ENCODE measurements around the gene ATP6V0B. TPM values are rescaled to one million over a fixed set of nuclear protein-coding genes. Genes with fewer than 3 reads are reported as not detected.

The ATP6V0B gene
- total RNA-seq, 1 experiment from 2014 or later: 241 TPM

DNA sequence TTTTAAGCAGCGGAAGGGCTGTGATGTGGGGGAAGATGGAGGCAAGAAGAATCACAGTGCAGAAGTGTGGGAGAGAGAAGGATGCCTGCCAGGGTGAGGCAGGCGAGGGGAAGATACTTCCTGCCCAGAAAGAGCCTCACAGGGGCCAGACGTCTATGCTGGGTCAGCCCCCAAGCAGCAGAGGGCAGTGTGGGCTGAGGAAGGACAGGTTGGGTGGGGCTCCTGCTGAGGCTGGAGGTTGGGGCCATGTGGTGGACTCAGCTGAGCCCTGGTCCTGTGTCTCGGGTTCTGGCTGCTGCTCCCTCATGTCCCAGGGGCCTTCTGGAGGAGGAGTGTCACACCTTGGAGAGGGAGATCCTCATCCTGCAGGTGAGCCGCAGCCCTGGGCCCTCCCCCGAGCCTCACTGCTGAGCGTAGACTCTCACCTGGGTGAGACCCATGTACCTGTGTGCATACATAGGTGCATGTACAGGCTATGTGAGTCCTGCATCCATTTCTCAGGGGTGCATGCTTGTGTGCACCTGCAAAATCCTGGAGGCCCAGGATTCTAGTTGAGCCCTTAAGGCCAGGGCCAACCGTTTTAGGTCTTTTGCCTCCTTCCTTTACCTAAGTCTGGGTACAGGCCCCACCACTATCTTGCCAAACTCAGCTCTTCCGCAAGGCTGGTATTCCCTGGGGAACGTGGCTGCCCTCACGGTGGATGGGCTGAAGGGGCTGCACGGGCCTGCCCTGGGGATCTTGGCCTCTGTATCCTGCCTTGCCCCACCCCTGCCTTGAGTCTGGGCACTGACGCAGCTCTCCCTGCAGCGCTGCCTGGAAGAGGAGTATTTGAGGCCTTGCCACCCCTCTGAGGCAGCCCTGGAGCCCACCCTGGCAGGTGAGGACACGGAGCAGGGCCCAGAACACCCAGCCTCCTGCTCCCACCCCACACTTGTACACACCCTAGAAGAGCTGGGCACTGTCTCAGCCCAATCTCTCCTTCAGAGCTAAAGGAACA is 20.3 kb downstream of the ATP6V0B start:
- DNase-seq (peak; percentile 49), ATAC-seq (peak; percentile 17)
- Histone ChIP-seq H3K9ac (ENCODE audit: low read length) (no peak overlapping the region), H2AFZ (ENCODE audit: low read length) (no peak overlapping the region), H3K36me3 (ENCODE audit: low read depth, low read length) (no peaks in the 10 kb centered on the region), H3K4me1 (ENCODE audit: insufficient read depth, low read length) (peaks cover 19% of the 10 kb centered on the region), H4K20me1 (ENCODE audit: low read length) (no peaks in the 10 kb centered on the region), H3F3A (ENCODE audit: low read length, unreplicated experiment) (no peaks in the 10 kb centered on the region), H3K9me3 (ENCODE audit: low read length) (no peaks in the 10 kb centered on the region), H3K4me2 (ENCODE audit: low read length) (no peak overlapping the region), H3K4me3 (ENCODE audit: low read length) (no peak overlapping the region), H3K79me2 (ENCODE audit: low read length) (no peaks in the 10 kb centered on the region), H3K9me2 (replicated peaks; ENCODE audit: low read length) (no peaks in the 10 kb centered on the region), H3K27me3 (ENCODE audit: low read length) (no peaks in the 10 kb centered on the region), H3K27ac (ENCODE audit: low read length) (no peak overlapping the region)
- ChIA-PET POLR2A (ENCODE audit: unreplicated experiment) (interaction anchor here (0.6 kb wide), 1 partner anchor 404 kb away, joined by 6 read pairs; no protein-coding TSS in a partner anchor), CTCF (interaction anchor here (0.6 to 0.7 kb wide), 2 partner anchors 41 to 53 kb away, joined by 3 to 4 read pairs; no protein-coding TSS in a partner anchor)
- BruUV-seq (replicated peaks): no TSS peak
- TF ChIP-seq CTCF (conservative IDR thresholded peaks at IDR 0.05; ENCODE audit: low read depth, low read length) (peak; percentile 59), EZH2phosphoT487 (IDR thresholded peaks at IDR 0.05; ENCODE audit: borderline replicate concordance, low read length) (no peak), EZH2 (IDR thresholded peaks at IDR 0.05; ENCODE audit: low read length, unreplicated experiment) (no peak)
- intact Hi-C loops (cut with micrococcal nuclease): loop anchor here (5.0 kb wide), 1 partner anchor 42 kb away; no protein-coding TSS in a partner anchor

- ATAC-seq (no peak), DNase-seq (no peak)
- no peak overlapping the region for H3K27ac ChIP-seq (ENCODE audit: low read length)
- H3F3A ChIP-seq (ENCODE audit: low read length, unreplicated experiment): no peaks in the 10 kb centered on the region
- BruUV-seq (replicated peaks): no TSS peak
- H3K27me3 ChIP-seq (ENCODE audit: low read length): no peaks in the 10 kb centered on the region
- no peaks in the 10 kb centered on the region for H3K79me2 ChIP-seq (ENCODE audit: low read length)
- ChIA-PET POLR2A (ENCODE audit: unreplicated experiment) (no interaction called here), CTCF (no interaction called here)
- H3K9me2 ChIP-seq (replicated peaks; ENCODE audit: low read length): no peaks in the 10 kb centered on the region
- no peak overlapping the region for H3K4me3 ChIP-seq (ENCODE audit: low read length)
- H3K4me2 ChIP-seq (ENCODE audit: low read length): no peak overlapping the region
- H3K36me3 ChIP-seq (ENCODE audit: low read depth, low read length): no peaks in the 10 kb centered on the region
- no peaks in the 10 kb centered on the region for H4K20me1 ChIP-seq (ENCODE audit: low read length)
- TF ChIP-seq CTCF (conservative IDR thresholded peaks at IDR 0.05; ENCODE audit: low read depth, low read length) (no peak), EZH2 (IDR thresholded peaks at IDR 0.05; ENCODE audit: low read length, unreplicated experiment) (no peak), EZH2phosphoT487 (IDR thresholded peaks at IDR 0.05; ENCODE audit: borderline replicate concordance, low read length) (no peak)
- no peak overlapping the region for H2AFZ ChIP-seq (ENCODE audit: low read length)
- no peak overlapping the region for H3K9ac ChIP-seq (ENCODE audit: low read length)
- intact Hi-C loops (cut with micrococcal nuclease): no loop called here
- H3K9me3 ChIP-seq (ENCODE audit: low read length): no peaks in the 10 kb centered on the region
- H3K4me1 ChIP-seq (ENCODE audit: insufficient read depth, low read length): peaks cover 10% of the 10 kb centered on the region; the same call in 1 of the 2 replicates
Observed at GRCh38 chr1:43995984-43996732, 21.4 kb downstream of the ATP6V0B start.
